ENCODE results near the gene GALT.
A peak's percentile ranks its signal among the peaks of the same experiment; 100 is the strongest.

The GALT gene

DNA sequence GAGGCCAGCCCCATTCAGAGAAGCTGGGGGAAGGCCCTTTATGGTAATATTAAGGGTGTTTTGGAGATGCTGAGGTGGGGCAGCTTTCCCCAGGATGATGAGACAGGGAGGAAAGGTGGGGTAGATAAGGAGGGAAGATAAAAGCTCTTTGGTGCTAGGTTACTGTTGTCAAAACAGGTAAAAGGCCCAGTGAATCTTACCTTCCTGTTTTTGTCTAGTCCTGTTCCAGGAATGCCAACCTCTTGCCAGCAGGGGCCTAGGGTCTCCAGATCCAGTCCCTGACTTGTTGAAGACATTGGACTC lies 16.8 kb downstream of the GALT start:
- Histone ChIP-seq H3K27me3 (no peaks in the 10 kb centered on the region), H3K4me1 (ENCODE audit: control insufficient read depth in 1 of 2, insufficient read depth in 1 of 2, low read depth in 1 of 2, low read length in 1 of 2) (peaks cover 13 to 14% of the 10 kb centered on the region in 2 experiments), H3K4me3 (ENCODE audit: low read depth in 1 of 2, low read length in 1 of 2) (no peak overlapping the region), H3K9me3 (no peaks in the 10 kb centered on the region), H3K36me3 (peaks cover 6% of the 10 kb centered on the region), H3K27ac (no peak overlapping the region)
- TF ChIP-seq, protein P1, sequence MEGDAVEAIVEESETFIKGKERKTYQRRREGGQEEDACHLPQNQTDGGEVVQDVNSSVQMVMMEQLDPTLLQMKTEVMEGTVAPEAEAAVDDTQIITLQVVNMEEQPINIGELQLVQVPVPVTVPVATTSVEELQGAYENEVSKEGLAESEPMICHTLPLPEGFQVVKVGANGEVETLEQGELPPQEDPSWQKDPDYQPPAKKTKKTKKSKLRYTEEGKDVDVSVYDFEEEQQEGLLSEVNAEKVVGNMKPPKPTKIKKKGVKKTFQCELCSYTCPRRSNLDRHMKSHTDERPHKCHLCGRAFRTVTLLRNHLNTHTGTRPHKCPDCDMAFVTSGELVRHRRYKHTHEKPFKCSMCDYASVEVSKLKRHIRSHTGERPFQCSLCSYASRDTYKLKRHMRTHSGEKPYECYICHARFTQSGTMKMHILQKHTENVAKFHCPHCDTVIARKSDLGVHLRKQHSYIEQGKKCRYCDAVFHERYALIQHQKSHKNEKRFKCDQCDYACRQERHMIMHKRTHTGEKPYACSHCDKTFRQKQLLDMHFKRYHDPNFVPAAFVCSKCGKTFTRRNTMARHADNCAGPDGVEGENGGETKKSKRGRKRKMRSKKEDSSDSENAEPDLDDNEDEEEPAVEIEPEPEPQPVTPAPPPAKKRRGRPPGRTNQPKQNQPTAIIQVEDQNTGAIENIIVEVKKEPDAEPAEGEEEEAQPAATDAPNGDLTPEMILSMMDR (IDR thresholded peaks at IDR 0.05) = no peak

DNA sequence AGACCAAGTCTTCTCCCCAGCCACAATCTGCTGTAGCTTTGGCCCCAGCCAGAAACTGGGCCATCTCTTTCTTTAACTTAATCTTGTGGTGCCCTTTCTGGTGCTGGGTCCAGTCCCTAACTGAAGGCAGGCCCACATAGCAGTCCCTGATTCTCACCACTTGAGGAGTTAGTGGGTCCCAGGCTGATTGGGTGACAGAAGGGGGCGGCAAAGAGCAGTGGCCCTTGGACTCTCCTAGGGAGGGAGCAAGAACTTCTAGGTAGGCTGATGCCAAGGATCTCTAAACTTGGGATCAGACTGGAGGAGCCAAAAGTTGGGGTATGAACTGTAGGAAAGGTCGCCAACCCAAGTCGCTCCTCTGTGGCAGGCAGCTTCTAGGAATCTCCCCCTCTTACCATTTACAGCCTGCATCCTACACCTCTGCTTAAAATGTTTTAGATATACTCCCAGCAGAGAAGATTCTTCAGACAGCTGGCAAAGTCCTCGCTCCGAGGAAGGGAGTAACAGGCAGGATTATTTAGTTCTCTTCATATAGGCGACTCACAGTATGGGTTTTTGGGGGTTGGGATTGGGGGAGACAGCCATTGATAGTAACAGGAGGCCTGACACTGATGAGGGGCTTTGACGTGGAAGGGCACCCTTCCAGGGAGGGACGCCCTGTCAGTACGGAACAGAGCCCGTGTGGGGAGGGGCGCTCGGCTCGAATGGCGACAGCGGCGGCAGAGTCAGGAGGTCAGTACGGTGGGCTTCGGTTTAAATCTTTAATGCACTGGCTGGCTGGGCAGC lies 18.0 kb downstream of the GALT start:
- peaks cover 10% of the 10 kb centered on the region for H3K36me3 ChIP-seq
- peak overlapping the region; percentile 88 to 91 for H3K4me3 ChIP-seq (ENCODE audit: low read depth in 1 of 2, low read length in 1 of 2)
- H3K9me3 ChIP-seq = no peaks in the 10 kb centered on the region
- H3K4me1 ChIP-seq (ENCODE audit: control insufficient read depth in 1 of 2, insufficient read depth in 1 of 2, low read depth in 1 of 2, low read length in 1 of 2) = peaks cover 13 to 14% of the 10 kb centered on the region in 2 experiments
- TF ChIP-seq, protein P1 (IDR thresholded peaks at IDR 0.05) = peak; percentile 75
- H3K27me3 ChIP-seq = no peaks in the 10 kb centered on the region
- peak overlapping the region; percentile 99 for H3K27ac ChIP-seq

DNA sequence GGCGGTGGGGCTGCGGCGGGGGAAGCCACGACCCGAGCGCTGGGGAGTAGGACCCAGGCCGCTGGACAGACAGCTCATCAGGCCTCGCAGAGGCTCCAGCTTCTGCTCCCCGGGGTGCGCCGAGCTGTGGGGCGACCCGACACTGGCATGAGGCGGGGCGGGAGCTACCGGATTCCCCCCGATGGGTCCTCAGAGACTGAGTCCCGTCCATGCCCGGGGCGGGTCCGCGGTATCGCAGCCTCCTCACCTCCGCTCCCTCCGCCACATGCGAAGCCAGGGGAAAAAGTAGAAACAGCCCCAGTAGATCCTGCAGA lies 18.5 kb downstream of the GALT start:
- TF ChIP-seq, protein P1 (IDR thresholded peaks at IDR 0.05) = no peak
- Histone ChIP-seq H3K27ac (peak overlapping the region; percentile 99), H3K9me3 (no peaks in the 10 kb centered on the region), H3K4me1 (ENCODE audit: control insufficient read depth in 1 of 2, insufficient read depth in 1 of 2, low read depth in 1 of 2, low read length in 1 of 2) (peaks cover 13 to 14% of the 10 kb centered on the region in 2 experiments), H3K4me3 (ENCODE audit: low read depth in 1 of 2, low read length in 1 of 2) (peak overlapping the region; percentile 88 to 91), H3K36me3 (peaks cover 14% of the 10 kb centered on the region), H3K27me3 (no peaks in the 10 kb centered on the region)

DNA sequence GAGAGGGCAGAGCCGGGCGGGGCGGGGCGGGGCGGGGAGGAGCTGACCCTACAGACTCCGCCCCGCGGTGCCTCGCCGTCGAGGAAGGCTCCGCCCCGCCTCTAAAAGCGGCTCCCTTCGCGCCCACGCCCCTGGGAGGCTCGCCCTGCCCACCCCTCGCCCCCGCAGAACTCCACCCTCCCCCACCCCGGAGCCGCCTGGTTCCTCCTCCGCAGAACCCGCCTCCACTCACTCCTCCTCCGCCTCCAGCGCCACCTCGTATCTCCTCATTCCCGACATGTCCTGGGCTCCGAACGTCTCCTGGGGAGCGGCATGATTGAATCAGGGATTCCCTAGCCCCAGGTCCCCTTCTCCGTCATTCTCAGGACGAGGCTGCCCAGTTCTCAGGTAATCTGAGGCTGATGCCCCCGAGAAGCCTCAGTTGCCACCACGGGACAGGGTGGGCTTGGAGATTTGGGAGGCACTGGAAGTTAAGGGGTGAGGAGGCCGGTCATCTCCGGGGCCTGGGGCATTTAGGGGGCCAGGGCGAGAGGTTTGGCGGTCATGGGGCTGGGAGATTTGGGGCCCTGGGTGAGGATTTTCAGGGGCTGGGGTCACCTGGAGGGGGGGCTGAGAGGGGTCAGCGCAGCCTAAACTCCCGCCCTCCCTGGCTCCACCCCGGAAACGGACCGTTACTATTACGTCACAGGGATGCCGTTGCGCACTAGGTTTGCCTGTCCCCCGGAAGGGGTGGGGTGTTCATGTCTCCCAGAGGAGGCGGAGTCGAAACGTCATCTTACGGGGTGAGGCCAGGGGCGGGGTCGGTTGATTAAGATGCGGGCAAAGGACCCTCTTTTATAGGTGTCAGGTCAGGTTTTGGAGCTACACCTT lies 19.1 kb downstream of the GALT start:
- Histone ChIP-seq H3K27me3 (no peaks in the 10 kb centered on the region), H3K4me3 (ENCODE audit: low read depth in 1 of 2, low read length in 1 of 2) (peak overlapping the region; percentile 88 to 91), H3K27ac (peak overlapping the region; percentile 99), H3K36me3 (peaks cover 8% of the 10 kb centered on the region), H3K4me1 (ENCODE audit: control insufficient read depth in 1 of 2, insufficient read depth in 1 of 2, low read depth in 1 of 2, low read length in 1 of 2) (peaks cover 13 to 14% of the 10 kb centered on the region in 2 experiments), H3K9me3 (no peaks in the 10 kb centered on the region)
- TF ChIP-seq, protein P1 (IDR thresholded peaks at IDR 0.05) = peak; percentile 45

DNA sequence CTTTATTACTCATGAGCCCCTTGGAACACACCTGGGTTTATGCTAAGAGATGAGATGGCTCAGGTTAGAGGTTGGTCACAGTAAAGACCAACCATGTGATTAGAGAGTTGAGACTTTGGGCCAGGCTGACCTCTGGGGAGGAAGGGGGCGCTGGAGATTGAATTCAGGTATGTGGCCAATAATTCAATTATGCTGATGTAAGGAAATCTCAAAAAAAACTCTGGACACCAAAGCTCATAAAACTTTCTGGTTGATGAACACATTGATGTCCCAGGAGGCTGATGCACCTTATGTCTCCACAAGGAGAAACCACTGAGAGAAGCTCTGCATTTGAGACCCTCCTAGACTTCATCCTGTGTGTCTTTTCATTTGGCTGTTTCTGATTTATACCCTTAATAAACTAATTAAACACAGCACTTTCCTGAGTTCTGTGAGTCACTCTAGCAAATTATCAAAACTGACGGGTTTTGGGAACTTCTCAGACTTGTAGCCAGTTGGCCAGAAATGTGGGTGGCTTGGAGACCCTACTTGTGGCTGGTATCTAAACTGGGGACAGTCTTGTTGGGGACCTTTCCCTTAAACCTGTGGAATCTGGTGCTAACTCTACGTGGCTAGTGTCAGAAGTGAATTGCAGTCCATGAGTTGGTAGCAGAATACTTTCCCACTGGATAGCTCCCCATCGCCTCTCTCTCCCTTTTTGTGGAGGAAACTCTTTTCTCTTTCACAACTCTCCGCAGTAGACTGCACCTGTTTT lies 23.5 kb downstream of the GALT start:
- Histone ChIP-seq H3K4me3 (ENCODE audit: low read depth in 1 of 2, low read length in 1 of 2) (no peak overlapping the region), H3K27me3 (no peaks in the 10 kb centered on the region), H3K9me3 (no peaks in the 10 kb centered on the region), H3K36me3 (peaks cover 8% of the 10 kb centered on the region), H3K27ac (no peak overlapping the region), H3K4me1 (ENCODE audit: control insufficient read depth in 1 of 2, insufficient read depth in 1 of 2, low read depth in 1 of 2, low read length in 1 of 2) (peaks cover 5 to 7% of the 10 kb centered on the region in 2 experiments)
- TF ChIP-seq, protein P1 (IDR thresholded peaks at IDR 0.05) = no peak
